Epithelial cell of prostate (primary cell): Measurements from ENCODE around the gene TGFBRAP1.

Source experiments
- DNase-seq: peaks from one replicate; pipeline ENCODE4 v3.0.0-alpha.2; 2011; ENCODE audit warnings: low read depth, low spot score
- H3K27ac ChIP-seq: fragments of 450-650 bp; 2 replicates; pipeline ENCODE4 v1.5.1; 2017; ENCODE audit warnings: mild to moderate bottlenecking

Gene TGFBRAP1

DNA sequence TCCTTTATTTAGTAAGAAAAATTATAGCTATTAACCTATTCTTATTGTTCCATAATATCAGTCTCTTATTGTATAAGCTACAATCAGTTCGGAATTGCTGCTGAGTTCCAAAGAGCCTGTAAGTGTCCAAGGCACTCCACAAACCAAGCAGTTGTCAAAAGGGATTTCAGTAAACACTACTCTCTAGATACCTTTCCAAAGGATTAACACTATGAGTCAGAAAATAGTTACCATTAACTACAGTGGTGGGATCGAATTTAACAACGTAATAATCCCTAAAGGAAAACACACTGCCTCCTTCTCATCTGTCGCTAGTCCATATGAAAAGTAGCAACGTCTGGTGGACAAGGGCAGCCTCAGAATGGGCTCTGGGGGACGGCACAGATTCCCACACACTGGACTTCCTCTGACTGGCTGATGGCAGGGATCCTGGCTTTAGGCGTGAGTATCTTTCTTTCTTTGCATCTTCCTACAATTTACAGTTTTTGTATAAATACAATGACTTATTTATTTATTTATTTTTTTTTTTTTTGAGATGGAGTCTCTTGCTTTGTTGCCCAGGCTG, 8.8 kb downstream of the TGFBRAP1 start:
- DNase-seq = no peak
- no peak overlapping the region for H3K27ac ChIP-seq

GRCh38 chr2:105317937-105318336, 11.6 kb downstream of the TGFBRAP1 start:
- peak overlapping the region; percentile 43 for H3K27ac ChIP-seq
- no peak for DNase-seq

DNA sequence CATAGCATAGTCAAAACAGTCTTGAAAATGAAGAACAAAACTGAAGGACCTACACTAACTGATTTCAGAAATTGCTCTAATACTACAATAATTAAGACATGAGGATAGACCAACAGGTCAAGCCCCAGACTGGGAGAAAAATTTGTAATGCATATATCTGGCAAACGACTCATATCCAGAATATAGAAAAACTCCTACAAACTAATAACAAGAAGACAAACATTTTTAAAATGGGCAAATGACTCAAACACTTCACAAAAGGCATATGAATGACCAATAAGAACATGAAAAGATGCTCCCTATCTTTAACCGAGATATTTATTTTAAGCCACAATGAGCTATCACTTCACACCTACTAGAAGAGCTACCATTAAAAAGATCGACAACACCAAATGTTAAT, 14.2 kb downstream of the TGFBRAP1 start:
- DNase-seq = no peak
- H3K27ac ChIP-seq = no peak overlapping the region

GRCh38 chr2:105313877-105314276, 15.7 kb downstream of the TGFBRAP1 start:
- DNase-seq = no peak
- H3K27ac ChIP-seq = no peak overlapping the region

DNA sequence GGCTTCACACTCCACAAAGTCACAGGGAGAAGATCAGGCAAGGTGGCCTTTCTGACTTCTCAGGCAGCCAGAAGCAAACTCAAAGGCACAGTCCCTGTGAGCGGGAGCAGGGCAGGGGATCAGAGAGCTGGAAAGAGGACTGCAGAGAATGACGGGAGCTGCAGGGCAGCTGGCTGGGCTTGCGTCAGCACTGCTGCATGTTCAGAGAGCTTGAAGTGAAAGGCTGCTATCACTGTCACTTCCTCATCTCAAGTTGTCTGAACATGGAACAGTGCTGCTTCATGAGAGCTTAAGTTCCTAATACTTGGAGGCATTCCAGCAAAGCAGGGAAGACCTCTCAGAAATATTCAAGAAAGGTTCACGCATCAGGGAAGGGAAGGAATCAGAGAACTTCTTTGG, 20.4 kb downstream of the TGFBRAP1 start:
- no peak for DNase-seq
- H3K27ac ChIP-seq = no peak overlapping the region

DNA sequence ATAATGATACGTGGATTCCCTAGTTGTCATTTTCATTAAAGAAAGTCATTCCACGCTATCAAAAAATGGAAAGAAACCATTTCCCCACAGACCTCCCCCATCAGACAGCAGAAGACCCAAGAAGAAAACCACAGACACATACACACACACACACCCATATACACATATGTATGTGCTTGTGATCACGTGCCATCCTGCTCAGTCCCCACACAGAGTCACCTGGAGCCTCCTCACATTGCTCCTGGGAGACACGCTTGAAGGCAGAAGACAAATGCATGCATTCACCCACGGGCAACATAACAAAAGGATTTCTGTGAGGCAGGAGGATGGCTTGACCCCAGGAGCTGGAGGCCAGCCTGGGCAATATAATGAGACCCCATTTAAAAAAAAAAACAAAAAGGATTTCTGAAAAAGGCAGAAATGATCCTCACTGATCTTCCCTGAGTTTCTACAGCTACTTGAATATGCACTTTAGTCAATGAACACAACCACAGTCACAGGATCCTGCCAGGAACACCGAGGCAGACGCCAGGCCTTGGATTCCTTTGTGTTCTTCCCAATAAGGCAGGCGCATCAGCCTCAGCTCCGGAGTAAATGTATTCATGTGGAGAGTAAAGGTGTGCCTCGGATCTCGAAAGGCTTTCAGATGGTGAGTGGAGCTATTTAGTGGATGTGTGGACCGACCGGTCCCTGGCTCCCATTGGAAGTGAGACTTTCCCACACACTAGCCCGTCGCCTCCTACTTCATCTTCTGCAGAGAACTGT, 21.0 kb downstream of the TGFBRAP1 start:
- DNase-seq = no peak
- no peak overlapping the region for H3K27ac ChIP-seq

DNA sequence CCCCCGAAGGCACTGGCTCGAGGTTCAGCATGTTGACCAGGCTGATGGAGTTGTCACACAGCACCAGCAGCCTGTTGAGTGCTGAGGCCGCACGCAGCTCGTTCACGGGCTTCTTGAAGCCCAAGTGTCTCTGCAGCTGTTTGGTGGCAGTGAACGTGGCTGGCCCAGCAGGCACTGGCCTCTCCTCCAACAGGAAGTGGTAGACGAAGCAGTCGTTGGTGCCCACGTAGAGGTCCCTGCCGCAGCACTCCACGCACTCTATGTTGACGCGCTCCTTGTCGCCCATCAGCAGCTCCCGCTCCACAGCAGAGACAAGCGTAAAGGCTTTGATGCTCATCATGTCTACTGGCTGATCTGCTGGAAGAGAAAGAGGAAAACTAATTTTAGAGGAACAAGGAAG, 21.6 kb downstream of the TGFBRAP1 start:
- no peak for DNase-seq
- no peak overlapping the region for H3K27ac ChIP-seq

- H3K27ac ChIP-seq = no peak overlapping the region
- DNase-seq = no peak
Observed at GRCh38 chr2:105307550-105307949, 22.0 kb downstream of the TGFBRAP1 start.

GRCh38 chr2:105307146-105307545, 22.4 kb downstream of the TGFBRAP1 start:
- no peak overlapping the region for H3K27ac ChIP-seq
- no peak for DNase-seq

DNA sequence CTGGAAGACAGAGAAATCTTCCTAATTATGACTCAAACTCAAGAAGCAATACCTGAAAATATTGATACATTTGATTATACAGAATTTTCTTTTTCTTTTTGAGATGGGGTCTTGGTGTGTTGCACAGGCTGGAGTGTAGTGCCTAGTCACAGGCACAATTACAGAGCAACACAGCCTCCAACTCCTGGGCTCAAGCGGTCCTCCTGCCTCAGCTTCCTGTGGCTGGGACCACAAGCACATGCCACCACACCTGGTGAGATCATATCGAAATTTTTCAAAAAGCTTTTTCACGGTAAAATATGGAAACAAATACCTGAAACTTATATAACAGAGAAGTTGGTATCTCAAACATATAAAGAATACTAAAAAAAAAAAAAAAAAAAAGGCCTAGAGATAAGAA, 27.9 kb downstream of the TGFBRAP1 start:
- no peak overlapping the region for H3K27ac ChIP-seq
- no peak for DNase-seq

- H3K27ac ChIP-seq = no peak overlapping the region
- no peak for DNase-seq
Observed at GRCh38 chr2:105299290-105299689, 30.2 kb downstream of the TGFBRAP1 start.

DNA sequence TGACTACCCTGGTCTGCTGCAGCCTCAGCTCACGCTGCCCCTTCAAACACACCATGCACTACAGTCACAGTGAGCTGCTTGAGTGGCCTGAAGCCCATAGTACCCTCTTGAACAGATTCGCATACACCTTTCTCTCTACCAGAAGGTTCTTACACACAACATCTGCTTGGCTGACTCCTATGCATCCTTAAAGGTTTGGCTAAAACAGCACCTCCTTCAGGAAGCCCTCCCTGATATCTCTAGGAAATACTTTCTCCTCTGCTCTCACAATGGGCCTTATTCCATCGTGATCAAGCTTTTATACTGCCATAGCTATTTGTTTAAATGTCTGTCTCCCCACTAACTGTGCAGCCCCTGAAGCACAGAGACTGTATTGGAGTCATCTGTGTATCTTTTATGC, 31.5 kb downstream of the TGFBRAP1 start:
- no peak for DNase-seq
- H3K27ac ChIP-seq = no peak overlapping the region

- DNase-seq = no peak
- no peak overlapping the region for H3K27ac ChIP-seq
Observed at GRCh38 chr2:105297216-105297615, 32.3 kb downstream of the TGFBRAP1 start.

- DNase-seq = no peak
- no peak overlapping the region for H3K27ac ChIP-seq
Observed at GRCh38 chr2:105296017-105296611, 33.4 kb downstream of the TGFBRAP1 start.

DNA sequence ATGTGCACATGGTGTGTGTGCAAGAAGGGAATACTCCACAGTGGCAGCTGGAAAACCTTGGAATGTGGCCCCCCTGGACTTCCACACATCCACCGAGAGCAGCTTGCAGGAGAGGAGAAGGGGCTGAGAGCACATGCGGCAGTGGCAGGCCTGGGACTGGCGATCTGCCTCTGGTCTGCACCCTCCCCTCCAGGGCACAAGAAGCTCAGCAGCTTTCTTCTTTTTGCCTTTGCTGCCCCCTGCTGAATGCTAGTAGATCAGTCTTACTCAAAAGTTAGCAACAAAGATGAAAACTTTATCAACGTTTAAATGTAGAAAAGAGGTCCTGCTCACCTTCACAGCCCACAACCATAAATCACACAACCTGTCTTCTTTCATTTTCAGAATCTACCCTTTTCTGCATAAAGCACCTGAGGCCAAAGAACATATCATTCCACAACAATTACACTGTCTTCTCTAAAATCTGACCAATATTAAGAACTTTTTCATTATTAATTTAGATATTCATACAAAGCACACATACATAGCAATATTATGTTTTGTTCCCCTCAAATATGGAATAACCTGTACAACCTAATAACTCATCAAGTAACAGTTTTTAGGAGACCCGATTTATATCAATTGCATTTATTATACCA, 34.6 kb downstream of the TGFBRAP1 start:
- peak overlapping the region; percentile 49 for H3K27ac ChIP-seq
- DNase-seq = no peak

GRCh38 chr2:105294046-105294445, 35.5 kb downstream of the TGFBRAP1 start:
- DNase-seq = no peak
- H3K27ac ChIP-seq = peak overlapping the region; percentile 49

DNA sequence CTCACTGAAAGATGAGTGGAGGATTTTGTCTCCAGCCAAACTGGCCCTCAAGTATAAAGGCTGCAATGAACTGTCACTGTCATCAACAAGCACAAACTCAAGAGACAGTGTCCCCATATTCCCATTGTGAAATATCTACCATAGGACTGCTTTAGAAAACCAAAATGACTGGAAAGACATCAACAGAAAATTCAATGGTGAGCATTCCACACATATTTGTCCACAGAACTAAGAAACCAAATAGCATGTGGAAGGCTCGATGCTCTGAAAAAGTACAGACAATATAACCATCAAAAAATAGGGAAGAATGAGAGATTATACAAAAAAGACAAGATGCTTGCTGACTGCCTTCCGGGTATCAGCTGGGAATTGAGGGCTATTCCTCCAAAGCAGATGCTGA, 37.6 kb downstream of the TGFBRAP1 start:
- DNase-seq = no peak
- peak overlapping the region; percentile 60 for H3K27ac ChIP-seq

DNA sequence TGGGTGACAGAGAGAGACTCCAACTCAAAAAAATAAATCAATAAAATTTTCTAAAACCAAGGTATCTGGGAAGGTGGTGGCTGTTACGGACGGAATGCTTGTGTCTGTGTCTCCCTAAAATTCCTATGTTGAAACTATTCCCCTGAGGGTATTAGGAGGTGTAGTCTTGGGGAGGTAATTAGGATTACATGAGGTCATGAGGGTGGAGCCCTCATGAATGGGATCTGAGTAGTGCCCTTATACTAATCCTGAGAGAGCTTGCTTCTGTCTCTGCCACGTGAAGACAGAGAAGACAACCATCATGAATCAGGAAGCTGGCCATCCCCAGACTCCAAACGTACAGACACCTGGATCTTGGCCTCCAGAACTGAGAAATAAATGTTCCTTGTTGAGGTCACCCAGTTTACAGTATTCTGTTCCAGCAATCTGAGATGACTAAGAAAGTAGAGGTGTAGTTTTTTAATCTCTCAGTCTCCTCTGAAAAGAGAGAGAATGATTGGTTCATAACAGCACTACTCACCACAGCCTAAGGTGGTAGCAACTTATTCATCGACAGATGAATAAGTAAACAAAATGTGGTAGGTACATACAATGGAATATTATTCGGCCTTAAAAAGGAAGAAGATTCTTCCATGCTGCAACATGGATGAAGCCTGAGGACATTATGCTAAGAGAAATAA, 38.4 kb downstream of the TGFBRAP1 start:
- no peak for DNase-seq
- H3K27ac ChIP-seq = peak overlapping the region; percentile 60

DNA sequence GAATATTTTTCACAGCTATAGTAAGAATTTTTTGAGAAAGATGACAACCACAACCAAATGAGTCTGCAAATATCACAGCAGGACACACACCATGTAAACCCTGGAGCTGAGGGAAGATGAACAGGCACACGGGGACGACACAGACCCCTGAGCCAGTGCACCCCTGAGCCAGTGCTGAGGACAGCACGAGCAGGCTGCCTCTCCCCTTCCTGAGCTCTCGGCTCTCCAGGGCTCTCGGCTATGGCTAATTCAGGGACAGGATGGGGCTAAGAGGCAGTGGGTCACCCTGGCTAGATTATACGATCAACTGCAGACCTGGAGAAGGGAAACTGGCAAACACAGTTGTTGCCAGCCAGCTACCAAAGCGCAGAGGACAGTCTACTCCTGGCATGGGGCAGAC, 41.4 kb downstream of the TGFBRAP1 start:
- DNase-seq = no peak
- H3K27ac ChIP-seq = no peak overlapping the region

GRCh38 chr2:105287692-105288091, 41.8 kb downstream of the TGFBRAP1 start:
- no peak overlapping the region for H3K27ac ChIP-seq
- DNase-seq = no peak

DNA sequence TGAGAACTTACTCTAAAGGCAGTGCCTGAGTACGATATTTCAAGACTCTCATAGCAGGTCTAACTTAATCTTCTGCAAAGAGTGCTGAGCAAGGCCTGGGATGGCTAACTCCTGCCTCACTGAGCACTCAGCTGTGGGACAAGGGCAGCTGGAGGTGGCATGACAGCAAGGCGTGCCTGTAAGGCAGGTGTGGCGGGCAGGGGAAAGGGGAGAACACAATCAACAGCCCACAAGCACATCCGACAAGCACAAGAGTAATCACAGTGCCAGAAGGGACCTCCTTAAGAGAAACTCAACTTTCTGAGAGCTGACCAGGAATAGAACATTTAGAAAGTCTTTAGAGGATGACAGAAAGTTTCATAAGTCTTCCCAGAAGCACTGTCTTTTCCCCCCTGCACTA, 46.0 kb downstream of the TGFBRAP1 start:
- no peak overlapping the region for H3K27ac ChIP-seq
- no peak for DNase-seq
